C4-2B (cell line): ENCODE results near the gene ST6GAL2.

ENCODE experiments used
- ZFX ChIP-seq: fragments of 450-650 bp; IDR thresholded peaks from 2 replicates; pipeline ENCODE4 v1.6.1; 2017
- TF ChIP-seq, protein P1 (sequence below): fragments of 450-650 bp; conservative IDR thresholded peaks from 2 replicates; pipeline ENCODE4 v1.5.1; 2017; ENCODE audit warnings: mild to moderate bottlenecking

DNA sequence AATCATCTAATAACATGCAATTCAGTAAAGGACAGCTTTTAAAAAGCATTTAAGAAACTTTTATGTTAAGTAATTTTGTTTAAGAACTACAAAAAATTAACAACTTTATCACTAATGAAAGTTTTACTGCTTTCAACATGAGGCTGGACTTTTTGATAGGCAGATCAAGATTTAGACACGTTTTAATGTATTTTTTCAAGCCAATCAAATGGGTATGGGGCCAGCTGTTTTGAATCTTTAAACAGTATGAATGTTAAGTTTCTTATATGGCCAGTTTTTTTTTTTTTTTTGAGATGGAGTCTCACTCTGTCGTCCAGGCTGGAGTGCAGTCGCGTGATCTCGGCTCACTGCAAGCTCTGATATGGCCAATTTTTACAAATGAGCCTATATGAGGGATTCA lies 73.1 kb downstream of the ST6GAL2 start:
- TF ChIP-seq, protein P1, sequence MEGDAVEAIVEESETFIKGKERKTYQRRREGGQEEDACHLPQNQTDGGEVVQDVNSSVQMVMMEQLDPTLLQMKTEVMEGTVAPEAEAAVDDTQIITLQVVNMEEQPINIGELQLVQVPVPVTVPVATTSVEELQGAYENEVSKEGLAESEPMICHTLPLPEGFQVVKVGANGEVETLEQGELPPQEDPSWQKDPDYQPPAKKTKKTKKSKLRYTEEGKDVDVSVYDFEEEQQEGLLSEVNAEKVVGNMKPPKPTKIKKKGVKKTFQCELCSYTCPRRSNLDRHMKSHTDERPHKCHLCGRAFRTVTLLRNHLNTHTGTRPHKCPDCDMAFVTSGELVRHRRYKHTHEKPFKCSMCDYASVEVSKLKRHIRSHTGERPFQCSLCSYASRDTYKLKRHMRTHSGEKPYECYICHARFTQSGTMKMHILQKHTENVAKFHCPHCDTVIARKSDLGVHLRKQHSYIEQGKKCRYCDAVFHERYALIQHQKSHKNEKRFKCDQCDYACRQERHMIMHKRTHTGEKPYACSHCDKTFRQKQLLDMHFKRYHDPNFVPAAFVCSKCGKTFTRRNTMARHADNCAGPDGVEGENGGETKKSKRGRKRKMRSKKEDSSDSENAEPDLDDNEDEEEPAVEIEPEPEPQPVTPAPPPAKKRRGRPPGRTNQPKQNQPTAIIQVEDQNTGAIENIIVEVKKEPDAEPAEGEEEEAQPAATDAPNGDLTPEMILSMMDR = no peak
- TF ChIP-seq ZFX = no peak
